ENCODE results near the gene R3HCC1L.
"Not testable (repeated sequence)": the region's sequence is repeated elsewhere in the genome, so short reads cannot be mapped to it uniquely, and the experiment has no call there.

R3HCC1L gene

GRCh38 chr10:98141484-98142073, 7.1 kb downstream of the R3HCC1L start:
- TF ChIP-seq, protein P1, sequence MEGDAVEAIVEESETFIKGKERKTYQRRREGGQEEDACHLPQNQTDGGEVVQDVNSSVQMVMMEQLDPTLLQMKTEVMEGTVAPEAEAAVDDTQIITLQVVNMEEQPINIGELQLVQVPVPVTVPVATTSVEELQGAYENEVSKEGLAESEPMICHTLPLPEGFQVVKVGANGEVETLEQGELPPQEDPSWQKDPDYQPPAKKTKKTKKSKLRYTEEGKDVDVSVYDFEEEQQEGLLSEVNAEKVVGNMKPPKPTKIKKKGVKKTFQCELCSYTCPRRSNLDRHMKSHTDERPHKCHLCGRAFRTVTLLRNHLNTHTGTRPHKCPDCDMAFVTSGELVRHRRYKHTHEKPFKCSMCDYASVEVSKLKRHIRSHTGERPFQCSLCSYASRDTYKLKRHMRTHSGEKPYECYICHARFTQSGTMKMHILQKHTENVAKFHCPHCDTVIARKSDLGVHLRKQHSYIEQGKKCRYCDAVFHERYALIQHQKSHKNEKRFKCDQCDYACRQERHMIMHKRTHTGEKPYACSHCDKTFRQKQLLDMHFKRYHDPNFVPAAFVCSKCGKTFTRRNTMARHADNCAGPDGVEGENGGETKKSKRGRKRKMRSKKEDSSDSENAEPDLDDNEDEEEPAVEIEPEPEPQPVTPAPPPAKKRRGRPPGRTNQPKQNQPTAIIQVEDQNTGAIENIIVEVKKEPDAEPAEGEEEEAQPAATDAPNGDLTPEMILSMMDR (IDR thresholded peaks at IDR 0.05; ENCODE audit: borderline replicate concordance, insufficient read depth, low read depth, low read length) = no peak

GRCh38 chr10:98144985-98145384, 10.5 kb downstream of the R3HCC1L start:
- TF ChIP-seq, protein P1 (IDR thresholded peaks at IDR 0.05; ENCODE audit: borderline replicate concordance, insufficient read depth, low read depth, low read length) = no peak
- H3K4me3 ChIP-seq (ENCODE audit: low read depth, low read length) = no peak overlapping the region

More at GRCh38 chr10:98141484-98142073, 7.1 kb downstream of the R3HCC1L start:
- H3K4me3 ChIP-seq (ENCODE audit: low read depth, low read length) = no peak overlapping the region

GRCh38 chr10:98149858-98150257, 15.4 kb downstream of the R3HCC1L start:
- H3K4me3 ChIP-seq (ENCODE audit: low read depth, low read length) = no peak overlapping the region
- TF ChIP-seq, protein P1 (IDR thresholded peaks at IDR 0.05; ENCODE audit: borderline replicate concordance, insufficient read depth, low read depth, low read length) = no peak

GRCh38 chr10:98150544-98150943, 16.1 kb downstream of the R3HCC1L start:
- no peak overlapping the region for H3K4me3 ChIP-seq (ENCODE audit: low read depth, low read length)
- TF ChIP-seq, protein P1 (IDR thresholded peaks at IDR 0.05; ENCODE audit: borderline replicate concordance, insufficient read depth, low read depth, low read length) = no peak

DNA sequence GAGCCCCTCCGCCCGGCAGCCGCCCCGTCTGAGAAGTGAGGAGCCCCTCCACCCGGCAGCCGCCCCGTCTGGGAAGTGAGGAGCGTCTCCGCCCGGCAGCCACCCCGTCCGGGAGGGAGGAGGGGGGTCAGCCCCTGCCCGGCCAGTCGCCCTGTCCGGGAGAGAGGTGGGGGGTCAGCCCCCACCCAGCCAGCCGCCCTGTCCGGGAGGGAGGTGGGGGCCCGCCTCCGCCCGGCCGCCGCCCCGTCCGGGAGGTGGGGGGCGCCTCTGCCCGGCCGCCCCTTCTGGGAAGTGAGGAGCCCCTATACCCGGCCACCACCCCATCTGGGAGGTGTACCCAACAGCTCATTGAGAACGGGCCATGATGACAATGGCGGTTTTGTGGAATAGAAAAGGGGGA, 18.3 kb downstream of the R3HCC1L start:
- H3K4me3 ChIP-seq (ENCODE audit: low read depth, low read length) = not testable (repeated sequence)

- not testable (repeated sequence) for H3K4me3 ChIP-seq (ENCODE audit: low read depth, low read length)
Measured at GRCh38 chr10:98153213-98153958, 18.9 kb downstream of the R3HCC1L start.

DNA sequence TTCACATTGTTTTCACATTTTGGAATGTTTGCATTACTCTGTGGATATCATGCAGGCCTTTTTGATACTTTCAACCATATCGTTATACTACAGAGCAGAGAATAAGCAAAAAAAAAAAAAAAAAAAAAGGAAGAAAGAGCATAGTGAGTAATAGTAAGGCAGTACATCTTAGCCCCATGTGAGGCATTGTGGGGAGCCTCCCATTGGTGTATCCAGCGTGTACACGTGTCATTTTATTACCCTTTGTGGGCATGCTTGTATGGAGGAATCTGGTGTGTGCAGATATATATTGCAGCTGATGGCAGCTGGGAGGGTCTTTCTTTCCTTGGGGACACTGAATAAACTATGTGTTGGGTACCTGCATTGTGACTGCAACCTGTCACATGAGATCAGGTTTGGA, 19.6 kb downstream of the R3HCC1L start:
- TF ChIP-seq, protein P1 (IDR thresholded peaks at IDR 0.05; ENCODE audit: borderline replicate concordance, insufficient read depth, low read depth, low read length) = no peak

GRCh38 chr10:98158576-98158975, 24.1 kb downstream of the R3HCC1L start:
- H3K4me3 ChIP-seq (ENCODE audit: low read depth, low read length) = no peak overlapping the region
- TF ChIP-seq, protein P1 (IDR thresholded peaks at IDR 0.05; ENCODE audit: borderline replicate concordance, insufficient read depth, low read depth, low read length) = no peak

More for the DNA sequence above, 19.6 kb downstream of the R3HCC1L start:
- H3K4me3 ChIP-seq (ENCODE audit: low read depth, low read length) = no peak overlapping the region
